ENCODE measurements around the gene KLHL2.
"Not testable (repeated sequence)": the region's sequence is repeated elsewhere in the genome, so short reads cannot be mapped to it uniquely, and the experiment has no call there.

The KLHL2 gene

DNA sequence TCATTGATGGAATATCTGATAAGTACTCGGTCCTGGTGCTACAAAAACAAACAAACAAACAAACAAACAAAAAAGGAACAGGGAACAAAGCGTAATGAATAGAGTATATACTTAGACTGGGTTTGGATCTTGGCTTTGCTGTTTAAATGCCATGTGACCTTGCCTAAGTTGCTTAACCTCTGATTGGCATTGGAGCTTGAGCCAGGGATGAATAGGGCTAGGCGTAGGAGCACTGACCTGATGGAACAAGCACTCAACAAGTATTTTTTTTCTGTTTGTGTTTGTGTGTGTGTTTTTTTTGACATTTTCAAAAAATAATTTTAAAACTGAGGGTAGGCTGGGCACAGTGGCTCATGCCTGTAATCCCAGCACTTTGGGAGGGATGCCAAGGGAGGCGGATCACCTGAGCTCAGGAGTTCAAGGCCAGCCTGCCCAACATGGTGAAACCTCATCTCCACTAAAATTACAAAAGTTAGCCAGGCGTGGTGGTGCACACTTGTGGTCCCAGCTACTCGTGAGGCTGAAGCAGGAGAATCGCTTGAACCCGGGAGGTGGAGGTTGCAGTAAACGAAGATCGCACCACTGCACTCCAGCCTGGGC is 37.3 kb downstream of the KLHL2 start:
- CTCF ChIA-PET; POLR2A ChIA-PET; DNase-seq (ENCODE audit: extremely low spot score): not testable (repeated sequence)

DNA sequence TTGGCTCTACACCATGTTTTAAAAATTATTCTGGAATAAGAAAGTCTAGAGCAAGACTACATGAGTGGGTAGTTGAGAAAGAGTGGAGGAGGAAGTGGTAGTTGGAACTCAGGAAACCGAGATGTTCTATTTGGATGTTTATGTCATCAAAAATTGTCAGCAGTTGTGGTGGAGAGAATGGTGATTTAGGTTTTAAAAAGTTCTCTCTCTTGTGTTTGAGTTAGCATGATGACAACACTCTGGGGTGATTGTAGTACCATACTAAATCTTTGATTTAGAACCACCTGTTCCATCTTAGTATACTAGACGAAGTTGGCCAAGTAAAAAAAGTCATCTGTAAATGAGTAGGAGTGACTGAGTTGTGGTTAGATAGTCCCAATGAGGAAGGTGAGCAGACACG is 40.7 kb downstream of the KLHL2 start:
- DNase-seq (ENCODE audit: extremely low spot score): no peak
- no peak for TF ChIP-seq FOXK2 (IDR thresholded peaks at IDR 0.05)
- TF ChIP-seq TARDBP (IDR thresholded peaks at IDR 0.05): no peak
- TF ChIP-seq CTBP1 (IDR thresholded peaks at IDR 0.05; ENCODE audit: borderline replicate concordance): no peak
- no peak for TF ChIP-seq FOXA1 (IDR thresholded peaks at IDR 0.05)
- no peak for TF ChIP-seq LEF1 (IDR thresholded peaks at IDR 0.05; ENCODE audit: borderline replicate concordance)
- no peak for TF ChIP-seq SUZ12 (IDR thresholded peaks at IDR 0.05)
- no peak for TF ChIP-seq SP1 (IDR thresholded peaks at IDR 0.05)
- no peak for TF ChIP-seq L3MBTL2 (conservative IDR thresholded peaks at IDR 0.05)
- TF ChIP-seq HDGF (IDR thresholded peaks at IDR 0.05; ENCODE audit: borderline replicate concordance): no peak
- no peak for TF ChIP-seq FOXM1 (IDR thresholded peaks at IDR 0.05; ENCODE audit: borderline replicate concordance)
- TF ChIP-seq ZNF384 (IDR thresholded peaks at IDR 0.05): no peak
- TF ChIP-seq ELF4 (IDR thresholded peaks at IDR 0.05): no peak
- no peak for TF ChIP-seq NFRKB (IDR thresholded peaks at IDR 0.05)
- TF ChIP-seq BHLHE40 (IDR thresholded peaks at IDR 0.05; ENCODE audit: borderline replicate concordance): no peak
- TF ChIP-seq, protein P1, sequence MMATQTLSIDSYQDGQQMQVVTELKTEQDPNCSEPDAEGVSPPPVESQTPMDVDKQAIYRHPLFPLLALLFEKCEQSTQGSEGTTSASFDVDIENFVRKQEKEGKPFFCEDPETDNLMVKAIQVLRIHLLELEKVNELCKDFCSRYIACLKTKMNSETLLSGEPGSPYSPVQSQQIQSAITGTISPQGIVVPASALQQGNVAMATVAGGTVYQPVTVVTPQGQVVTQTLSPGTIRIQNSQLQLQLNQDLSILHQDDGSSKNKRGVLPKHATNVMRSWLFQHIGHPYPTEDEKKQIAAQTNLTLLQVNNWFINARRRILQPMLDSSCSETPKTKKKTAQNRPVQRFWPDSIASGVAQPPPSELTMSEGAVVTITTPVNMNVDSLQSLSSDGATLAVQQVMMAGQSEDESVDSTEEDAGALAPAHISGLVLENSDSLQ (IDR thresholded peaks at IDR 0.05): no peak
- TF ChIP-seq ARNT (IDR thresholded peaks at IDR 0.05): no peak
- ChIA-PET POLR2A (no interaction called here), CTCF (no interaction called here)

DNA sequence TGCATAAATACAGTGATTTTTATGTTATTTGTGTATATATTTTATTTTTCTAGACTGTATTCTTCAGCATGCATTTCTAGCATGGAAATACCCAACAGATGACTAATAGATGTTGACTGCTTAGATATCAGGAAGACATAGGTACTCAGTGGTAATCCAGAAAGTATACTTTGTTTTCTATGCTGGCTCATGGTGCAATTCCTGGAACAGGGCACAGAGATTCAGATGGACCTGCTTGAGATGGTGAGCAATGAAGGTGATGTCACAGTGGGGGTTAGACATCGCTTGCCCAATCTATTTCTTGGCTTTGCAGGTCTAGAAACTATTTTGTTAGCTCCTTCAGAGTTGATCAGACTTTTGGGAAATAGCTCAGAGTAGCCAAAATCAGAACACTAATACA is 41.5 kb downstream of the KLHL2 start:
- DNase-seq (ENCODE audit: extremely low spot score); POLR2A ChIA-PET; CTCF ChIA-PET: not testable (repeated sequence)

DNA sequence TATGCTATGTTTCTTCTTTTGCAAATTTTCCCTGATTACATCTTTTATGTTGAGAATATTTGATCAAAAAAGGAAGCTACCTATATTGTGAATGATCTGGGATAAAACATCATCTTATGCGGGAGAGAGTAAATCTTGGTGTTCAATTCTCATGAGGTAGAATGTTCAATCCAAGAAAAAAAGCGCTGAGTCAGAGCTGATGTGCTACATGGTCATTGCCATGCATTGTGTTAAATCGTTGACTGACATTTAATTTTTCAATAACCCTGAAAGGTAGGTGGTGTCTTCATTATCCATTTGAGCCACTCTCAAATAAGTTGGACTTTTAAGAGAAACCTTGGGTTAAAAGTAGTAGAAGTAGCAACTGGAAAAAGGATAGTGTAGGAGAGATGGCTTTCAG is 47.4 kb downstream of the KLHL2 start:
- POLR2A ChIA-PET; DNase-seq (ENCODE audit: extremely low spot score); CTCF ChIA-PET: not testable (repeated sequence)

DNA sequence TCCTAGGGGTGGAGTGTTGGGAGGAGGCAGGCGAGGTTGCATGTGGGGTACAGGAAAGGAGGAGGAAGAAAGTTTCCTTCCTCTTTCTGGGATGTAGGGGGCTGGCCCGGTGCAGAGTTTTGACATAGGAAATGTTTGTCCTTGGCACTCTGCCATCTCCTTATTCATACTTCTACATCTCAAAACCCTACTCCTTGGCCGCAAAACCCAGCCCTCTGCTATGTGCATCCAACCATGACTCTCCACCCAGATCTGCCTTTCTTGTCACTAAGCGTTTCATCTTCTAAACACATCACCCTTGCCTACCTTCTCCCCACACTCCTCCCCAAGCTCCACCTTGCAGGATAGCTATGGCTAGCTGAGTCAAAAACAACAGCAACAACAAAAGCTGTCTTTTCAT is 48.1 kb downstream of the KLHL2 start:
- DNase-seq (ENCODE audit: extremely low spot score); POLR2A ChIA-PET: not testable (repeated sequence)

DNA sequence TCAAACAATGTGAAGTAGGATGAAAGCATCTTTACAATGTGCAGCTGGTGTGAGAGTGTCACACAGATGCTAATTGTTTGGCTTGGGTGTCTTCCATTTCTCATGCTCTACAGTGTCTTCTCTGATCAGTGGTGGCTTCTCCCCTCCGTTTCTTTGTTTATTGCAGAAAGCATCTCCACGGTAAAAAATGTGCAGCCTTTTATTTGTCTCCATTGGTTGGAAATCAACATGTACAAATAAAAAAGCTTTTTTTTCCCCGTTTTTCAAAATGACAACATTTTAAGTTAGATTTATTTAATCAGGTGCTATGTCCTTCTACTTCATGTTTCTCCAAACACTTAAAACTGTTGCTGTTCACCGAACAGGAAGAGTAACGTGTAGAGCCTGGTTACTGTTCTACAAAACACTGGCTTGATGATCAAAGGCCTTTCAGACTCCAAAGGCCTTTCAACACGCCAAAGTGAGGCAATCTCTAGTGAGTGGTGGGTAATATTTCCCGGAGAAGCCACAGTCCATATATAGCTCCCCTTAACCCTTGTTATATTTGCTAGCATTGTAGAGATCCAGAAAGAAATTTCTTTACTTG is 48.8 kb downstream of the KLHL2 start:
- CTCF ChIA-PET; DNase-seq (ENCODE audit: extremely low spot score); POLR2A ChIA-PET: not testable (repeated sequence)

More for the DNA sequence above, 48.1 kb downstream of the KLHL2 start:
- CTCF ChIA-PET: not testable (repeated sequence)

DNA sequence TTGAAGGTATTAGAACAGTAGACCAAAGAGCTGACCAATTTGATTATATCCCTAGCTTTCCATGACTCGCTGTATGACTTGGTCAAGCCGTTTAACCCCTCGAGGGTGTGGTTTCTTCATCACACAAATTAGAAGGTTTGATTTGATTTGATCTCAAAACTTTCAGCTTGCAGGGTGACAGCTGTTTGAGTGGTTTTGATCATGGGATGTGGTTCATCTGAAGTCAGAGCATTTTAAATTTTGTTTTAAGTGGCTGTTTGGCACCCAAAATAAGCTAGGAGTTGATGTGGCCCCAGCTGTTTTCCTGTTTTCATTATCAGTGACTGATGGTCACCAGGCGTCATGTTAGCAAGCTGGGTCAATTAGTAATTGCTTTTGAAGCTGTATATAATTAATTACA is 52.4 kb downstream of the KLHL2 start:
- CTCF ChIA-PET: interaction anchor here (0.7 kb wide), 1 partner anchor 51 kb away, joined by 3 read pairs; no protein-coding TSS in a partner anchor
- POLR2A ChIA-PET: not testable (repeated sequence)

DNA sequence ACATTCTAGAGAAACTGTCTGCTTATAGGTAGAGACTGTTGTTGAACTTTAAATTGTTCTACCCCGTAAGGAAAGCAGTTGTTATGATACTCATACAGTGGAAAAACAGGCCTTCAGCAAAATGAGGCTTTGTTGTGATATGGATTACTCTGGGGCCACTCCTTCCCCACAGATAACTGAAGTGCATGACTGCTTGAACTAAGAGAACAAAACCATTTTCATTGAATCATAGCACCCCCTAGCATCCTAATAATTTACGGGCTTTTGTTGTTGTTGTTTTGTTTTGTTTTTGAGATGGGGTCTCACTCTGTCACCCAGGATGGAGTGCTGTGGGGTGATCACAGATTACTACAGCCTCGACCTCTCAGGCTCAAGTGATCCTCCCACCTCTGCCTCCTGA is 54.9 kb downstream of the KLHL2 start:
- DNase-seq (ENCODE audit: extremely low spot score); CTCF ChIA-PET; POLR2A ChIA-PET: not testable (repeated sequence)

More for the DNA sequence above, 52.4 kb downstream of the KLHL2 start:
- not testable (repeated sequence) for DNase-seq (ENCODE audit: extremely low spot score)

DNA sequence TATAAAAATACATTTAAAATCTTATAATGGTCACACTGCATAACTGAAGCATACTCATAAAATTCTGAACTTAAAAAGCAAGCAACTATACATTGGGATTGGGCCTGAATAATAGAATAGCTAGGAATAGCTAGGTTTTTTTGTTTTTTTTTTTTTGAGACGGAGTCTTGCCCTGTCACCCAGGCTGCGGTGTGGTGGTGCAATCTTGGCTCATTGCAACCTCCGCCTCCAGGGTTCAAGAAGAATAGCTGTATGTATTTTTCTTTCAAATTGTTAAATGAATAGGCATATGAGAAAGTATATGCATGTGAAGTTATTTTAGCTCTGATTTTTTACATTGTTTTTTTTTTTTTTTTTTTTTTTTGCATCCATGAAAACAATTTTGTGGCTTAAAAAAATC is 56.1 kb downstream of the KLHL2 start:
- CTCF ChIA-PET: interaction anchor here (0.6 to 0.7 kb wide), 2 partner anchors 42 to 133 kb away, joined by 3 read pairs; no protein-coding TSS in a partner anchor
- POLR2A ChIA-PET; DNase-seq (ENCODE audit: extremely low spot score): not testable (repeated sequence)

DNA sequence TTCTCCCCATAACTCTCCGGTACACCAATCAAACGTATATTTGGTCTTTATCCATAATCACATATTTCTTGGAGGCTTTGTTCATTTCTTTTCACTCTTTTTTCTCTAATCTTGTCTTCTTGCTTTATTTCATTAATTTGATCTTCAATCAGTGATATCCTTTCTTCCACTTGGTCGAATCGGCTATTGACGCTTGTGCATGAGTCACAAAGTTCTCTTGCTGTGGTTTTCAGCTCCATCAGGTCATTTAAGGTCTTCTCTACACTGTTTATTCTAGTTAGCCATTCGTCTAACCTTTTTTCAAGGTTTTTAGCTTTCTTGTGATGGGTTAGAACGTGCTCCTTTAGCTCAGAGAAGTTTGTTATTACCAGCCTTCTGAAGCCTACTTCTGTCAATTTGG is 62.6 kb downstream of the KLHL2 start:
- DNase-seq (ENCODE audit: extremely low spot score); CTCF ChIA-PET; POLR2A ChIA-PET: not testable (repeated sequence)

DNA sequence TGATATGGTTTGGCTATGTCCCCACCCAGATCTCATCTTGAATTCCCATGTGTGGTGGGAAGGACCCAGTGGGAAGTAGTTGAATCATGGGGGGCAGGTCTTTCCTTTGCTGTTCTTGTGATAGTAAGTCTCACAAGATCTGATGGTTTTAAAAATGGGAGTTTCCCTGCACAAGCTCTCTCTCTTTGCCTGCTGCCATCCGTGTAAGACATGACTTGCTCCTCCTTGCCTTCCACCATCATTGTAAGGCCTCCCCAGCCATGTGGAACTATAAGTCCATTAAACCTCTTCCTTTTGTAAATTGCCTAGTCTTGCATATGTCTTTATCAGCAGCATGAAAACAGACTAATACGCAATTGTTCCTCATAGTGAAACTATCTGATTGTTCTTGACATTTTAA is 66.1 kb downstream of the KLHL2 start:
- CTCF ChIA-PET; DNase-seq (ENCODE audit: extremely low spot score); POLR2A ChIA-PET: not testable (repeated sequence)

DNA sequence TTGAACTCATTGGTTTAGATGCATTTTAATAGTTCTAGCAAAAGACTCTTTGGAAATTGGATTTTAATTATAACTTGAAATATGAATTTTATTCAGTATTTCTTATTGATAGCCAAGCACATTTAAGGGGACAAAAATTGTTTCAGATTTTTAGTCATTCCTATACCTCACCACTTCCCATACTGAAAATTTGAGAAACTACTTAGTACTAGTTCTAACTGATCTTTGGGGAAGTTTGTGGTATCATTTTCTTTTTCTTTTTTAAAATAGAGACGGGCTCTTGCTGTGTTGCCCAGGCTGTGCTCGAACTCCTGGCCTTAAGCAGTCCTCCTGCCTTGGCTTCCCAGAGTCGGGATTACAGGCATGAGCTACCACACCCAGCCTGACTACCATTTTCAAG is 68.0 kb downstream of the KLHL2 start:
- CTCF ChIA-PET: not testable (repeated sequence)

DNA sequence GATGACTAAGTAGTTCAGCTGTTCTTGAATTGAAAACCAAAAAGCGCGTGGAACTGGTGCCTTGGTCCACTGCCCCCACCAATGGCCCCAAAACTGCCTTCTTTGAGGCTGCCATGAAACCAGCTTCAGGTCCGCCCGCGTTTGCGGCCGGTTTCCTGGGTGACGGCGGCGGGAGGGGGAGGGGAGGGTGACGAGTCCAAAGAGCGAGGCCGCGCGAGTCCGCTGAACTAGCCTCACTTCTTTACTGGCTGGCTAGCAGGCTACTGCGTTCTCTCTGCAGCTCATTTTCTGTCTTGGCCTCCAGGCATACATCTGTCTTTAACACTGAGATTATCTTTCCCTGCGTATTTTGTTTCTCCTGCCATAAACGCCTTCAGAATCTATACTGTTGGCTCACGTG is 72.2 kb downstream of the KLHL2 start:
- POLR2A ChIA-PET; DNase-seq (ENCODE audit: extremely low spot score); CTCF ChIA-PET: not testable (repeated sequence)

More for the DNA sequence above, 68.0 kb downstream of the KLHL2 start:
- POLR2A ChIA-PET; DNase-seq (ENCODE audit: extremely low spot score): not testable (repeated sequence)

DNA sequence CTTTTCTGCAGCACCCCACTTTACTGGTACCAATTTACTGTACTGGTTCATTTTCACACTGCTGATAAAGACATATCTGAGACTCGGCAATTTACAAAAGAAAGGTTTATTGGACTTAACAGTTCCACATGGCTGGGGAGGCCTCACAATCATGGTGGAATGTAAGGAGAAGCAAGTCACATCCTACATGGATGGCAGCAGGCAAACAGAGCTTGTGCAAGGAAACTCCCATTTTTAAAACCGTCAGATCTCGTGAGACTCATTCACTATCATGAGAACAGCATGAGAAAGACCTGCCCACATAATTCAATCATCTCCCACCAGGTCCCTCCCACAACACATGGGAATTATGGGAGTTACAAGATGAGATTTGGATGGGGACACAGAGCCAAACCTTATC is 77.3 kb downstream of the KLHL2 start:
- POLR2A ChIA-PET; CTCF ChIA-PET; DNase-seq (ENCODE audit: extremely low spot score): not testable (repeated sequence)

DNA sequence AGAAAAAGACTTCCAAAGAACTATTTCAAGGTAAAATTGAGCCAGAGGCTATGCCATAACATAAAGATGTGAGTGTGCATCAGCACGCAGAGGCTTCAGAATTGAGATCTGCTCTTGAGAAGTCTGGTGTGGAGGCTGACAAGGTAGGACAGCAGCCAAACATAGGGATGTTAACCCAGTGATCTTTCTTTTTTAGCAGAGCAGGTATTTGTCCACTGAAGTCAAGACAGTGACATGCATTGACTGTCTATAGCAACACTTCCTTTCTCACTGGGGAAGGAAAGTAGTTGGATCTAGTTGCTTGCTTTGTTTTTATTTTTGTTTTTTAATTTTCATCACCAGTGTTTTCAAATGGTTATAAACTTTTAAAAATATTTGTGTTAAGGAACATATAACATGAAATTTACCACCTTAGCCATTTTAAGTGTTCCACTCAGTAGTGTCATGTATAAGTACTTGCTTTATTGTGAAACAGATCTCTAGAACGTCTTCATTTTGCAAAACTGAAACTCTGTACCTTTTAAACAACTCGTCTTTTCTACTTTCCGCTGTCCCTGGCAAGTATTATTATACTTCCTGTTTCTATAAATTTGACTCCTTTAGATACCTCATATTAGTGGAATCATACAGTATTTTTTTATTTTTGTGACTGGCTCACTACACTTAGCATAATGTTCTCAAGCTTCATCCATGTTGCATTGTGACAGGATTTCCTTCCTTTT is 79.4 kb downstream of the KLHL2 start:
- CTCF ChIA-PET; POLR2A ChIA-PET; DNase-seq (ENCODE audit: extremely low spot score): not testable (repeated sequence)

Measured in HEK293T (cell line).